HG02943 (cell line): ENCODE results near the gene POLD2.
"Not testable (repeated sequence)": the region's sequence is repeated elsewhere in the genome, so short reads cannot be mapped to it uniquely, and the experiment has no call there.

Experiments used
- ATAC-seq: cut with Tn5 transposase; IDR thresholded peaks from one replicate; pipeline ENCODE4 v1.9.1; 2021; ENCODE audit warnings: mild to moderate bottlenecking, low read depth, moderate library complexity; ENCODE audit not compliant: unreplicated experiment

The POLD2 gene

GRCh38 chr7:44123190-44124003 is at the start of gene POLD2:
TSS of gene POLD2 (minus strand) at chr7:44123548. CDS start at chr7:44122053, 1,495 bp downstream.
- ATAC-seq: peak; percentile 99

- no peak for ATAC-seq
These were observed 49.6 kb upstream of the POLD2 start for GRCh38 chr7:44172803-44173424.

GRCh38 chr7:44172352-44172751 is 49.0 kb upstream of the POLD2 start:
- ATAC-seq: no peak

- ATAC-seq: not testable (repeated sequence)
These were observed 48.6 kb upstream of the POLD2 start for GRCh38 chr7:44171901-44172300.

- no peak for ATAC-seq
These were observed 44.6 kb upstream of the POLD2 start for GRCh38 chr7:44167920-44168319.

GRCh38 chr7:44163591-44163990 is 40.2 kb upstream of the POLD2 start:
- ATAC-seq: no peak

- no peak for ATAC-seq
These were observed 39.5 kb upstream of the POLD2 start for GRCh38 chr7:44162785-44163395.

- no peak for ATAC-seq
These were observed 38.8 kb upstream of the POLD2 start for GRCh38 chr7:44162179-44162578.

- no peak for ATAC-seq
These were observed 38.0 kb upstream of the POLD2 start for GRCh38 chr7:44161371-44161770.

- ATAC-seq: no peak
These were observed 36.7 kb upstream of the POLD2 start for GRCh38 chr7:44159824-44160630.

- no peak for ATAC-seq
These were observed 35.7 kb upstream of the POLD2 start for GRCh38 chr7:44158873-44159631.

- no peak for ATAC-seq
These were observed 34.9 kb upstream of the POLD2 start for GRCh38 chr7:44158096-44158872.

- ATAC-seq: no peak
These were observed 34.0 kb upstream of the POLD2 start for GRCh38 chr7:44157116-44158080.

- ATAC-seq: no peak
These were observed 33.2 kb upstream of the POLD2 start for GRCh38 chr7:44156453-44157010.

- no peak for ATAC-seq
These were observed 32.1 kb upstream of the POLD2 start for GRCh38 chr7:44155191-44156185.

- no peak for ATAC-seq
These were observed 31.4 kb upstream of the POLD2 start for GRCh38 chr7:44154703-44155102.

- no peak for ATAC-seq
These were observed 30.6 kb upstream of the POLD2 start for GRCh38 chr7:44153948-44154335.
